ENCODE measurements around the gene NPB. TPM values are rescaled to one million over a fixed set of nuclear protein-coding genes. Genes with fewer than 3 reads are reported as not detected.

The NPB gene
- polyA plus RNA-seq, 2 donors: 0.33 to 0.49 TPM

DNA sequence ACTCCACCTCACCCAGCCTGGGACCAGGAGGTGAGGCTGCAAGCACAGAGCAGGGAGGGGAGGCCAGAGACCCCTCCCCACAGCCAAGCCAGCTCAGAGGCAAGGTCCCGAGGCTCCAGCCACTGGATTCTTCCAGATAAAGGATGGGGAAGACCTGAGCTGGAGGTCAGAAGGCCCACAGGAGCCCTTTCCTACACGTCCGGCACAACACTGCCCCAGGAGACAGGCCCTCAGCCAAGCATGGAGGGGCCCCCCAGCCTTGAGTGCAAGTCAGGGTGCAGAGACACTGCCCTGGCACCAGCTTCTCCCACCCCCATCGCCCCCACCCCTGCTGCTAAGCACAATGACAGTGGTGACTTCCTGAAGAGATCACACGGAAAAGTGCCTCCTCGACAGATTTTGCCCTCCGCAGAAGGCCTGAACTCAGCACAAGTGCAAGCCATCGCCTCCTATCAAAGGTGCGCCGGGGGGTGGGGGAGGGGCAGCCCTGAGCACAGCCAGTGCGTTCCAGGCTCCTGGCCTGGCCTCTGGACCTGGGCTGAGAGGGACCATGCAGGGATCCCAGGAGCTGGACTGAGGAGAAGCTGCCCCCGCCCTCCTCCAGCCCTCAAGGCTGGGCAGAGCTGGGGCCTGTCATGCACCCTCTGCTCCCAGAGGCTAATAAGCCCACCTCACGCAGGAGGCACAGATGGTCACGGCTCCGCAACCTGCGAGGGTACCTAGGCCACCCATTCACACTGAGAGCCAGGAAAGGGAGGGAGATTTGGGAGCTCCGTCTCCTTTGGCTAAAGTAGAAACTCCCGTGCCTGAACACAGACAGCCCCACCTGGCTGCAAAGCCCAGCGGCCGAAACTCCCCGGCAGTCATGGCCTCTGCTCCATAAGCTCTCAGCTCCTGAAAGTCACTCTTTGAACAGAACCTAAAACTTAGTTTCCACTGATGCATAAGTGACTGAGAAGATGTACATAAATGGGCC lies 22.8 kb downstream of the NPB start:
- H3K4me1 ChIP-seq (ENCODE audit: control insufficient read depth in 2 of 2, insufficient read depth in 2 of 2, low read length in 1 of 2): peaks cover 25 to 35% of the 10 kb centered on the region in 2 donors
- no peak overlapping the region for H3K4me3 ChIP-seq (ENCODE audit: low read depth in 1 of 2, low read length in 2 of 2)
- WGBS, 2 donors: 59 to 67% methylated on average over 21 of the region's 21 CpGs

DNA sequence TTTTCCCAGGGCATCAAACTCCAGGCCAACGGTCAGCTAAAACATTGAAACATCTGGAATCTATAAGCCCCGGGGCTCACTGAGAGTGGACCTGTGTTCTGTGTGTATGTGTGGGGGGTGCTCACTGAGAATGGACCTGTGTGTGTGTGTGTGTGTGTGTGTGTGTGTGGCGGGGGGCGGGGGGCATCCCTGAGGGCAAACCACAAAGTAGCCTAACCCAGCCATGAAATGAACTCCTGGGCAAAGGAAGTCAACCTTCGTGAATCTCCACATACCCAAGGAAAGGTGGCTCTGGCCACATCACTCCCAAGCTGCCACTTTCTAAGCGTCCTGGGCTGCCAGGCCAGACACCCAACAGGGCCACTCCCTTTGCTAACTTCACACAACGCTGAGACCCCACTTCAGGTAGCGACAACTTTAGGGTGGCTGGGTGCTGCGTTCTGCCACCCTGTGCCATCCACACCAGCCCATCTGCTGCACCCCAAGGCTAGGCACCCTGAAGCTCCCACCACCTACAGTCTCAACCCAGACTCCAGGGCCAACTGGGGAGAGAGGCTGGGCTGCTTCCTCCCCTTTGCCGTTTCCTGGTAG lies 23.9 kb downstream of the NPB start:
- Histone ChIP-seq H3K36me3 (ENCODE audit: control insufficient read depth in 2 of 2, insufficient read depth in 2 of 2, low read length in 1 of 2) (peaks cover 0 to 15% of the 10 kb centered on the region in 2 donors), H3K27ac (ENCODE audit: low read depth in 2 of 2, low read length in 1 of 2) (peak overlapping the region; percentile 95 to 98), H3K4me3 (ENCODE audit: low read depth in 1 of 2, low read length in 2 of 2) (peak overlapping the region; percentile 73 to 83), H3K4me1 (ENCODE audit: control insufficient read depth in 2 of 2, insufficient read depth in 2 of 2, low read length in 1 of 2) (peaks cover 22 to 35% of the 10 kb centered on the region in 2 donors), H3K27me3 (ENCODE audit: control insufficient read depth in 1 of 2, insufficient read depth in 2 of 2, low read length in 2 of 2) (no peaks in the 10 kb centered on the region), H3K9me3 (ENCODE audit: control insufficient read depth in 2 of 2, insufficient read depth in 1 of 2, low read depth in 1 of 2, low read length in 1 of 2) (no peaks in the 10 kb centered on the region)
- whole genome bisulfite sequencing, 2 donors: 53 to 56% methylated on average over 10 of the region's 10 CpGs

More for the DNA sequence above, 22.8 kb downstream of the NPB start:
- Histone ChIP-seq H3K9me3 (ENCODE audit: control insufficient read depth in 2 of 2, insufficient read depth in 1 of 2, low read depth in 1 of 2, low read length in 1 of 2) (no peaks in the 10 kb centered on the region), H3K27ac (ENCODE audit: low read depth in 2 of 2, low read length in 1 of 2) (peak overlapping the region; percentile 47 to 90), H3K36me3 (ENCODE audit: control insufficient read depth in 2 of 2, insufficient read depth in 2 of 2, low read length in 1 of 2) (peaks cover 4 to 17% of the 10 kb centered on the region in 2 donors), H3K27me3 (ENCODE audit: control insufficient read depth in 1 of 2, insufficient read depth in 2 of 2, low read length in 2 of 2) (no peaks in the 10 kb centered on the region)

DNA sequence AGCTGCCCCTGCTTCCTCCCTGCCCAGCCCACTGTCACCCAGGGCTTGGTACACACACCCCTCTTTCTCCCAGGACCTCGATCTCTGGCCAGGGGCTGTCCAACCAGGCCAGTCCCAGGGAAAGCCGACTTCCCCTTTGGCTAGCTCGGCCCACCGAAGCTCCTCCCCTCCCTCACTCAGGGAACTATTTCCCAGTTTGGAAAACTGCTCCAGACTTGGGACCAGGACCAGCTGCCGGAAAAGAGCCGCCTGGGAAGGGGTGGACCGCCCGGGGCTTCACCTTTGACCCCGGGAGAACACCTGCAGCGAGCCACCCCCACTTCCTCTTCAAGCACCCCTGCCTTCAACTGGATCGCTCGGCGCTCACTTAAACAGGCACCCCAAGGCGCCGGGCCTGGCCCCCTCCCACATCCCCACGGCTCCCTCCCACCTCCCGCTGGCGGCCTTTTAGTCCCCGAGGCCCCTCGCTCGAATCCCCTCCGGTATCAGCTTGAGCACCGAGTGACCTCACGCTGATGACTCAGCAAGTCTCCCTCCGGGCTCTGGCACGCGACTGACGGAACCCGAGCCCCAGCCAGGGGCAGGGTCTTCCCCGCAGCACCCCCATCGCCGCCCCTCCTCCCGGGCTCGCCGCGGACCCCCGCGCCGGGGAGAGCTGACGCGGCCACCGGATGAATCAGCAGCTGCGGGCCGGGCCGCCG lies 24.6 kb downstream of the NPB start:
- H3K4me1 ChIP-seq (ENCODE audit: control insufficient read depth in 2 of 2, insufficient read depth in 2 of 2, low read length in 1 of 2): peaks cover 22 to 35% of the 10 kb centered on the region in 2 donors

DNA sequence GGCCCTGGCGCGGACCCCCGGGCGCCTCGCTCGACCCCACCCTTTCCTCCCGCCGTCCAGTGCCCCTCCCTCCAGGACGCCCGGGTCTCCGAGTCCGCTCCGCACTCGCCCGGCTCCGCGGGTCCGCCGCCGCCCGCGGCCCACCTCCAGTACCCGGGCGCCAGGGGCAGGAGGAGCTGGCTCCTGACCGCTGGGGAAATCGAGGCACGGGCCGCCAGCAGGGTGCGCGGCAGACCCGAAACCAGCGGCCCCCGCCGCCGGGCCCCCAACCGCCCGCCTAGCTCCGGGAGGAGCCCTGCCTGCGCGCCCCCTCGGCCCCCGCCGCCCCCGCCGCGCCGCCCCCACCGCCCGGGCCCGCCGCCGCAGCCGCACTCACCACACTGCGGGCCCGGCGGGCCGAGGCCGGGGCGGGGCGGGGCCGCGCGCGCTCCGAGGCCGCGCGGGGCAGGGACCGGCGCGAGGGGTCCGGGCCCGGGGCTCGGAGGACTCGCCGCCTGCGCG lies 25.2 kb downstream of the NPB start:
- Histone ChIP-seq H3K4me1 (ENCODE audit: control insufficient read depth in 2 of 2, insufficient read depth in 2 of 2, low read length in 1 of 2) (peaks cover 22 to 30% of the 10 kb centered on the region in 2 donors), H3K4me3 (ENCODE audit: low read depth in 1 of 2, low read length in 2 of 2) (peak overlapping the region; percentile 73 to 83)

More for the DNA sequence above, 24.6 kb downstream of the NPB start:
- H3K36me3 ChIP-seq (ENCODE audit: control insufficient read depth in 2 of 2, insufficient read depth in 2 of 2, low read length in 1 of 2): peaks cover 0 to 12% of the 10 kb centered on the region in 2 donors
- no peaks in the 10 kb centered on the region for H3K9me3 ChIP-seq (ENCODE audit: control insufficient read depth in 2 of 2, insufficient read depth in 1 of 2, low read depth in 1 of 2, low read length in 1 of 2)
- WGBS, 2 donors: 0 to 1% methylated on average over 45 to 46 of the region's 46 CpGs
- peak overlapping the region; percentile 95 to 98 for H3K27ac ChIP-seq (ENCODE audit: low read depth in 2 of 2, low read length in 1 of 2)
- H3K27me3 ChIP-seq (ENCODE audit: control insufficient read depth in 1 of 2, insufficient read depth in 2 of 2, low read length in 2 of 2): no peaks in the 10 kb centered on the region
- H3K4me3 ChIP-seq (ENCODE audit: low read depth in 1 of 2, low read length in 2 of 2): peak overlapping the region; percentile 73 to 83

DNA sequence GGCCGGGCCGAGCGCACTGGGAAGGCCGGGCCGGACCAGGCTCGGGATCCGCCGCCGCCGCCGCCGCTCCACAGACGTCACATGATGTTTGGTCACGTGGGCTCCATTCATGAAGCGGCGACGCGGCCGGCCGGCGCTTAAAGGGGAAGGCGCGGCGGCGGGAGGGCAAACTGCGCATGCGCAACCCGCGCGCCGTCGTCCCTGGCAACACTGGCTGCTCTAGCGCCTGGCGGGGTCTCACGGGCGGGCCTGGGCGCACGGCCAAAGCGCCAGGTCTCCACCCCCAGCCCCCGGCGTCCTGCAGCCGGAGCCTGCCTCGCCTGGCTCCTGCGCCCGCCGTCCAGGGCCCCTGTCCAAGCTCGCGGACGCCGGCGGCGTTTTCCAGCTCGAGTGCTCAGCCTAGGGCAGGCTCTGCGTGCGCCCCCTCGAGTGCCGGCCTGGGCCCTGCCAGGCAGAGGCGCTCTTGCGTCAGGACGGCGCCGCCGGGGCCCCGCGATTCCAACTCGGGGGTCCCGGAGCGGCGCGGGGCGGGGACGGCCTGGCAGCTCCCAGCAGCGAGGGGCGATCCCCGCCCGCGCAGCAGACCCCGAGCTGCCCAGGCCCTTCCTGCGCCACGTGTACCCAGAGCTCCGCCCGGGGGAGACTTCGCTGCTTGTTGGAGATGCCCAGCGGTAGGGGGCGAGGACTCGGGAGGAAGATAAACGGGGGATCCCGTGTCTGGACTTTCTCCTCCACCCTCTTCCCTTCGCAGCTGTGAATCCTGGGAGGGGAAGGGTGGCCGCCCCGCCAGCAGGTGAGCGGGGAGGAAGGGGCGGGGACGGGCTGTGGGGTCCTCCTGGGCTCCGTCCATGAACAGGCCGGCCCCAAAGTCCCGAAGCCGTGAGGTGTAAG lies 25.9 kb downstream of the NPB start, which contains the start of gene MAFG:
TSS of gene MAFG (minus strand) at position 83 of the 891 bp plus-strand sequence. CDS start 4,550 bp downstream, outside the sequence.
- H3K9me3 ChIP-seq (ENCODE audit: control insufficient read depth in 2 of 2, insufficient read depth in 1 of 2, low read depth in 1 of 2, low read length in 1 of 2): no peaks in the 10 kb centered on the region
- H3K4me3 ChIP-seq (ENCODE audit: low read depth in 1 of 2, low read length in 2 of 2): peak within 1 kb of the TSS; percentile 73 to 83
- peaks cover 16 to 26% of the 10 kb centered on the region in 2 donors for H3K4me1 ChIP-seq (ENCODE audit: control insufficient read depth in 2 of 2, insufficient read depth in 2 of 2, low read length in 1 of 2)
- WGBS, 2 donors: 0 to 1% methylated on average over 94 to 98 of the region's 98 CpGs
- peaks cover 0 to under 1% of the 10 kb centered on the region in 2 donors for H3K36me3 ChIP-seq (ENCODE audit: control insufficient read depth in 2 of 2, insufficient read depth in 2 of 2, low read length in 1 of 2)
- H3K27me3 ChIP-seq (ENCODE audit: control insufficient read depth in 1 of 2, insufficient read depth in 2 of 2, low read length in 2 of 2): no peaks in the 10 kb centered on the region
- peak within 1 kb of the TSS; percentile 95 to 98 for H3K27ac ChIP-seq (ENCODE audit: low read depth in 2 of 2, low read length in 1 of 2)

More for the DNA sequence above, 25.2 kb downstream of the NPB start:
- H3K9me3 ChIP-seq (ENCODE audit: control insufficient read depth in 2 of 2, insufficient read depth in 1 of 2, low read depth in 1 of 2, low read length in 1 of 2): no peaks in the 10 kb centered on the region
- peak overlapping the region; percentile 95 to 98 for H3K27ac ChIP-seq (ENCODE audit: low read depth in 2 of 2, low read length in 1 of 2)
- 0 to 1% methylated on average over 35 to 78 of the region's 78 CpGs for WGBS, 2 donors
- no peaks in the 10 kb centered on the region for H3K27me3 ChIP-seq (ENCODE audit: control insufficient read depth in 1 of 2, insufficient read depth in 2 of 2, low read length in 2 of 2)
- peaks cover 0 to 7% of the 10 kb centered on the region in 2 donors for H3K36me3 ChIP-seq (ENCODE audit: control insufficient read depth in 2 of 2, insufficient read depth in 2 of 2, low read length in 1 of 2)

DNA sequence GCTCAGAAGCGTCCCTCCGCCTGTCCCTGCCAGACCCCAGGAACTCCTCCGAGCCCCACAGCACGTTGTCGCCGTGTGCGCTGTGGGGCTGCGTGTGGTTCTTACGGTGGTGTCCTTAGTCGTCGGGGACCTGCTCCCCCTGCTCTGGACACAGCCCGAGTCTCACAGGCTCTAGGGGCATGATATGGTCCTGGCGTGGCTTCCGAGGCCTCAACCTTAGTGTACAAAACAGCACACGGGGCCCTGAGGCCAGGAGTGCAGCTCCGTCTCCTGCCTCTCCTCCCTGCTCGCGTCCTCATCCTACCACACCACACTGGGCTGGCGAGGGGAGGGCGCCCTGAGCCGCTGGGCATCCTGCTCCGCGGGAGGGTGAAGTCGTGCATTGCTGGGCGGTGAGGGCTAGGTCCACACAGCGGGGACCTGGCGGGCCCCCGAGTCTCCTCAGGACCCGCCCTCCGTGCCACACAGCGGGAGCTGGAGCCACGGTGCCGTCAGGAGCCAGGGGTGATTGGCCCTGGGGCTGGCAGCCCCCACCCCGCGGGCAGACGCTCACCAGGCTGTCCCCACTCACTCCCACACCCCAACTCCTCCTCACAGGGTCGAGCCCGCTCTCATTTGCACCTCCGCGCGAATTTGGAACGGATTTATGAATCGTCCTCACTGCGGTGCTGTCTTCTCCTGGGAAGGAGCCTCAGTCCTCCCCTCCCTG lies 26.7 kb downstream of the NPB start:
- Histone ChIP-seq H3K27ac (ENCODE audit: low read depth in 2 of 2, low read length in 1 of 2) (peak overlapping the region in 1 of 2 donors; percentile 0), H3K4me1 (ENCODE audit: control insufficient read depth in 2 of 2, insufficient read depth in 2 of 2, low read length in 1 of 2) (peaks cover 13 to 23% of the 10 kb centered on the region in 2 donors), H3K27me3 (ENCODE audit: control insufficient read depth in 1 of 2, insufficient read depth in 2 of 2, low read length in 2 of 2) (no peaks in the 10 kb centered on the region)

DNA sequence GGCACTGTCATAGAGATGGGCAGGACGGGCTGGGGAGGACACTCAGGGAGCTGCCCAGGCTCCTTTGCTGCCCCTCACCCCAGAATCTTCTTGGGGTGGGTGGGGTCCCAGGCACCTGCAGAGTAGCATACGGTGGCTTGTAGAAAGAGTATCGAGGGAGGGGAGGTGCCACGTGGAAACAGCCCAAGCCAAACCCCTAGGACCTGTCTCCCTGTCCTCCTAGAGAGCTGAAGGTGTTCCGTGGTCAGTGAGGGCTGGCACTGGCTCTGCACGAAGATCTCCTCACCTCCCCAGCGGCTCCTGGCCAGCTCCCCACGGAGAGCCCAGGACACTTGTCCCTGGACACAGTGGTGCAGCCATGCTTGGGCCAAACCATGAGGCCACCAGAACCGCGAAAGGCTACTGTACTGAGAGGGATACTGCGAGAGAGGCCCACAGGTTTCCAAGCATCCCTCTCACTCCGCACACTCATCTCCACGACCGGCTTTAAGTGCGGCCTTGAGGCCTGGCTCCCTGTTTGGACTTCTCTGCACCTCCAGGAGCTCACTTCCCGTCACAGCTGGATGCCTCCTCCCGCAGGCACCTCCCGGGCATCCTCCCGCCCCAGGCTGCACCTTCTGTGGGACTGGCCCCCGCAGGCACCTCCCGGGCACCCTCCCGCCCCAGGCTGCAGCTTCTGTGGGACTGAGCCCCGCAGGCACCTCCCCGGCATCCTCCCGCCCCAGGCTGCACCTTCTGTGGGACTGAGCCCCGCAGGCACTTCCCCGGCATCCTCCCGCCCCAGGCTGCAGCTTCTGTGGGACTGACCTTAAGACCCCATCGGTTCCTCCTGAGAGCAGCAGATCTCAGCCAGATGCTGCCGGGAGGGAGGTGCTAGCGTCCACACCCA lies 27.5 kb downstream of the NPB start:
- H3K4me3 ChIP-seq (ENCODE audit: low read depth in 1 of 2, low read length in 2 of 2): no peak overlapping the region

More for the DNA sequence above, 26.7 kb downstream of the NPB start:
- WGBS, 2 donors: 27 to 29% methylated on average over 44 of the region's 44 CpGs
- Histone ChIP-seq H3K36me3 (ENCODE audit: control insufficient read depth in 2 of 2, insufficient read depth in 2 of 2, low read length in 1 of 2) (no peaks in the 10 kb centered on the region), H3K9me3 (ENCODE audit: control insufficient read depth in 2 of 2, insufficient read depth in 1 of 2, low read depth in 1 of 2, low read length in 1 of 2) (no peaks in the 10 kb centered on the region), H3K4me3 (ENCODE audit: low read depth in 1 of 2, low read length in 2 of 2) (peak overlapping the region; percentile 63 to 73)

More for the DNA sequence above, 27.5 kb downstream of the NPB start:
- Histone ChIP-seq H3K9me3 (ENCODE audit: control insufficient read depth in 2 of 2, insufficient read depth in 1 of 2, low read depth in 1 of 2, low read length in 1 of 2) (no peaks in the 10 kb centered on the region), H3K27ac (ENCODE audit: low read depth in 2 of 2, low read length in 1 of 2) (no peak overlapping the region), H3K4me1 (ENCODE audit: control insufficient read depth in 2 of 2, insufficient read depth in 2 of 2, low read length in 1 of 2) (peaks cover 7 to 22% of the 10 kb centered on the region in 2 donors), H3K27me3 (ENCODE audit: control insufficient read depth in 1 of 2, insufficient read depth in 2 of 2, low read length in 2 of 2) (no peaks in the 10 kb centered on the region), H3K36me3 (ENCODE audit: control insufficient read depth in 2 of 2, insufficient read depth in 2 of 2, low read length in 1 of 2) (no peaks in the 10 kb centered on the region)
- WGBS, 2 donors: 88 to 89% methylated on average over 31 of the region's 31 CpGs

All from esophagus (tissue), 2 donors.